Stimulated activated CD8-positive, alpha-beta memory T cell treated with anti-CD3 and anti-CD28 coated beads, Interleukin-4, amount 100 ng/mL, for 4 hours (primary cell): ENCODE measurements around the gene SSR1.
A peak's percentile ranks its signal among the peaks of the same experiment; 100 is the strongest.

ENCODE experiments used
- DNase-seq, 2 donors: peaks; one replicate each; pipeline ENCODE4 v3.0.0-alpha.2; 2020; ENCODE audit warnings: low read depth in 2 of 2, low spot score in 1 of 2

Gene SSR1

GRCh38 chr6:7240351-7240750, 72.6 kb downstream of the SSR1 start:
- no peak for DNase-seq

- DNase-seq, result no peak
Observed at GRCh38 chr6:7239590-7239948, 73.4 kb downstream of the SSR1 start.

GRCh38 chr6:7238900-7239589, 74.0 kb downstream of the SSR1 start:
- peak; percentile 29 to 47 for DNase-seq

GRCh38 chr6:7238526-7238899, 74.5 kb downstream of the SSR1 start:
- DNase-seq, result no peak

- DNase-seq, result no peak
Observed at GRCh38 chr6:7237653-7238188, 75.3 kb downstream of the SSR1 start.

GRCh38 chr6:7236306-7237209, 76.4 kb downstream of the SSR1 start:
- no peak for DNase-seq

- DNase-seq, result no peak
Observed at GRCh38 chr6:7235712-7236305, 77.2 kb downstream of the SSR1 start.

- no peak for DNase-seq
Observed at GRCh38 chr6:7234547-7234946, 78.5 kb downstream of the SSR1 start.

- no peak for DNase-seq
Observed at GRCh38 chr6:7232351-7232750, 80.6 kb downstream of the SSR1 start.

GRCh38 chr6:7230956-7231713, 81.9 kb downstream of the SSR1 start:
- no peak for DNase-seq

- no peak for DNase-seq
Observed at GRCh38 chr6:7230327-7230691, 82.7 kb downstream of the SSR1 start.

GRCh38 chr6:7229376-7230326, 83.3 kb downstream of the SSR1 start:
- no peak for DNase-seq

- no peak for DNase-seq
Observed at GRCh38 chr6:7228662-7229375, 84.2 kb downstream of the SSR1 start.

- no peak for DNase-seq
Observed at GRCh38 chr6:7224731-7225130, 88.3 kb downstream of the SSR1 start.

GRCh38 chr6:7222197-7222596, 90.8 kb downstream of the SSR1 start:
- DNase-seq, result no peak

- no peak for DNase-seq
Observed at GRCh38 chr6:7219310-7219709, 93.7 kb downstream of the SSR1 start.

GRCh38 chr6:7218406-7218988, 94.5 kb downstream of the SSR1 start:
- DNase-seq, result no peak
